ENCODE measurements around the gene ARAP2.

GRCh38 chr4:36065274-36065871, 178.9 kb downstream of the ARAP2 start:
- no peak for TF ChIP-seq POLR2AphosphoS5 (IDR thresholded peaks at IDR 0.05)
- TF ChIP-seq EP300 (IDR thresholded peaks at IDR 0.05), result no peak
- TF ChIP-seq CTCF (IDR thresholded peaks at IDR 0.05), result no peak
